Kidney capillary endothelial cell (primary cell): ENCODE results near the gene LNX1.

ENCODE experiments used
- DNase-seq: peaks from one replicate; pipeline ENCODE4 v3.0.0-alpha.2; 2018; ENCODE audit warnings: low spot score

LNX1 gene

DNA sequence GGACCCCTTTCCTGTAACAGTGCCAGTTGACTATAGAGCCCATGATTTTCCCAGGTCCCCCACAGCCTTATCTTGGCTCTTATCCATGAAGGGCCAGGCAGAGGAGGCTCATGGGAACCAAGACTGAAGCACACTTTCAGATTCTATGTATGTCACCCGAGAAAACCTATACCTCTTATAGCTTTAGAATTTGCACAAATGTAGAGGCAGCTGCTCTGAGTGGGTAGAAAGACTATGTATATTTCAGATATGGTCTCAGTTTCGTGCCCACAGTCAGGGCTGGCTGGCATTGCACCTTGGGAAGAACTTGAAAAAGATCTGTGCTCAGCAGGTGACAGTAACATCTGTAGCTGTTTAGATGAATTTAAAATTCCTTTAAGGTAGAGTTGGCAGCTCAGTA is 8.3 kb upstream of the LNX1 start:
- DNase-seq = no peak

DNA sequence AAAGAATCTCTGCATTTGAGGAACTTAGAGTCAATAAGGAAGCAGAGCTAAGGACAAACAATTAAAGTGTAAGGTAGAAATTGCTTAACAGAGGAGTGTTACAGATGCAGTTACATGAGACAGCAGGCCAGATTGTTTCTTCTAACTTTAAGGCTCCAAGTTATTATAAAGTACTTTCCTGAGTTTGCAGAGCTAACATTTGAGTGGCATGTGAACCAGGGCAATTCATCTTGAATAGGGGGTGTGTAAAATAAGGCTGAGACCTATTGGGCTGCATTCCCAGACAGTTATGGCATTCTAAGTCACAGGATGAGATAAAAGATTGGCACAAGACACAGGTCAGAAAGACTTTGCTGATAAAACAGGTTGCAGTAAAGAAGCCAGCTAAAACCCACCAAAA is 7.6 kb upstream of the LNX1 start:
- no peak for DNase-seq

DNA sequence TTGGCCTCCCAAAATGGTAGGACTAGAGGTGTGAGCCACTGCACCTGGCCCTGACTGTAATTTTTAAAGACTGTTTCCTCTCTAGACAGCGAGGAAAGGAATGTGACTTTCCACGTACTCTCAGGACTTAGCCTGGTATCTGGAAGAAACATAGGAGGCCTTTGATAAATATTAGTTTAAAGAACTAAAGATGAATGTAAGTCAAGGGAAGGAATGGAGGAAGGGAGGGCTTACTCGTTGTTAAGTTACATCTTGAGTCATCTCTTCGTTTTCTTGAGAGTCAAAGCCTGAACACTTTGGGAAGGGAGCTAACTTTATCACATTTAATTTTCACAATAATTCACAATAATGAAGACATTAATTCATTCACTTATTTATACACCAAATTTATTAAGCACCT is 7.2 kb upstream of the LNX1 start:
- no peak for DNase-seq

DNA sequence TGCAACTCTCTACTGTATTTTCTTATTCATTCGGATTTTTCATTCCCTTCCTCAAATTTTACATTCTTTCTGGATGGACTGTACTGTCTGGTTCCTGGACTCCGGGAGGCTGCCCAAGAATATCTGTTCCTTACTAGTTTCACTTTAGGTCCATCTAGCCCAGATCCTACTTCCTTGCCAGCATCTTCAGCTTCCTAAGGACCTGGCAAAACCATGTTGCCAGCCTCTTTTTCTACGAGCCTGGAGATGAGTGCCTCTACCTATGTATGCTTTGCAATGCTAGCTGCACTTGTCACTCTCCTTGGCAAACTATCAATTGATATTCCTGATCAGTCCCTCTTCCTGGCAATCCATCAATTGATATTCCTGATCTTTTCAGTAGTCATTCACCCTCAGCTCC is 5.6 kb upstream of the LNX1 start:
- no peak for DNase-seq

DNA sequence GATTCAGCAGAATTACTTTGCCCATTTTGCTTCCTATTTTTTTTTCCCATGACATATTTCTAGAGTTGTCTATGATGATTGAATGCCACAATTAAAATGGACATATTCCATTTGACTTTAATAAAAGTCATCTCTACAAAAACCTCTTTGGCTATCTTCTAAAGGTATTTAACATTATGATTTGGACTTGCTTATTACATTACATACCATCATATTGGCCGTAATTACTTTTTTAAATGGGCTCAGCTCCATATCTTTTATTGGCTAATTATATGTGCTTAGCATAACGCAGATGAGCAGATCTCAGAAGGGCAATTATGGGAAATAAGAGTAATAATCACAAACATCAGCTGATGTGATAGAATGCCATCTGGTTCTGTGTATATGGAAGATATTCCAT is 4.5 kb upstream of the LNX1 start:
- DNase-seq = no peak

DNA sequence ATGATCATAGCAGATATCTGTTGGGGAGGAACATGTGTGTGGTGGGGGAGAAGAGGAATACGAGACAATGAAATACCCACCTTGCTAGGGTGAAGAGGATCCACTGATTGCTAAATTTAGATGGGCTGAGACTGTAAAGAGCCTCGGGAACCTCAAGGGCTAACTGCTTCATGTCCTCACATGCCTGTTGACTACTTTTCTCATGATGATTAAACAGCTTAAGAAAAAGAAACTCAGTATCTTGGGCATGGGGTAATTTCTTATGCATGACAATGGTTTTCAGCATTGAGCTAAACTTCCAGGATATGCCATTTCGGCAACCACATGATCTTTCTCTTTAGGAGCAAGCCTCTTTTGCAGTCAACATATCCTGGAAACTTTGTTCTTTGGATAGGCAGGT is 3.9 kb upstream of the LNX1 start:
- no peak for DNase-seq

DNA sequence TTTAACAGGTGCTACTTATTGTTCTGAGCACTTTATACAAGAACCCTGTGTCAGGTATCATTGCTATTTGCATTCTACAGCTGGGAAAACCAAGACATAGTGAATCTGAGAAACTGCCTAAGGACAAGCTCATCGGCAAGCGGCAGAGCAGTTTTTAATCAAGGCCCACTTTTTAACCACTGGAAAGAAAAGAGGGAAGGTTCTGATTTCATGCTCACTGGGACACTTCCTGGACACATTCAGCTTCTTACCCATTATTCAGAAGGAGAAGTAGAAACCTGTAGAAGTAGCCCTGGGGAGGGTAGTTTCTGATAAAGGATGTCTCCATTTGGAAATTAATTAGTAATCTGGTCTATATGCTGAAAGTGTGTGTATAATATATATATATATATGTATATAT is 2.5 kb upstream of the LNX1 start:
- no peak for DNase-seq

DNA sequence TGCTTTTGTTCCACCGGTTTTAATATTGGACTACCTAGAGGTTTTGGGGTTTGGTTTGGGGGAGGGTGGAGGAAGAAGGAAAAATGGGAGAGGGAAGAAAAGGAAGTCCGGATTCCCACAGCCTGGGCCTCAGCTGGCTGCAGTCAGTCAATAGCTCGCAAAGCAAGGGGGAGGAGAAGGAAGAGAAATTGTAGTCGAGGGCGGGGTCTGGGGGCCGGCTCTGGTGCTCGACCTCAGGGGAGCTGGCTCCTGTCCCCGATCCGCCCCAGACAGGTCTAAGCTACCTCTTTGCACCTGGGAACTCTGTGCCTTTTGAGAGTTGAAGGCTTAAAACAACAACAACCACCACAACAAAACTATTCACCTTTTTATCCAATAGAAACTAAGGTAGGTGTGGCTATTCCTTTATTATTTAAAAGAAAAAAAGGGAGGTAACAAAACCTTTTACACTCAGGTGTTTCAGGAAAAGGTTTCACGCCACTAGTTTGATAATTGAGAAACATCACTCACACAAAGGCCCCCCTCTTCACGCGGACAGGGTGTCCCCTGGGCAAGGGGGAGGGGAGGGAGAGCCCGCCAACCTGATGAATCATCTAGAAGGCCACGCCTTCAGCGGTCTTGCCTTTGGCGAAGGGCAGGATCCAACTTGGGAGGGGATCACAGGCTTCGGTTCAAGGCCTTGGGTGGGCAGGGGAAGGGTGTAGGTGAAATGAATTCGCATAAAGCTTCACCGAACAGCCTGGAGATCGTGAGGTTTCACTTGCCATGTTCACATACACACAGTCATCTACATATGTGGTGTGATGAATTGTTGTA is 1.6 kb upstream of the LNX1 start:
- no peak for DNase-seq

DNA sequence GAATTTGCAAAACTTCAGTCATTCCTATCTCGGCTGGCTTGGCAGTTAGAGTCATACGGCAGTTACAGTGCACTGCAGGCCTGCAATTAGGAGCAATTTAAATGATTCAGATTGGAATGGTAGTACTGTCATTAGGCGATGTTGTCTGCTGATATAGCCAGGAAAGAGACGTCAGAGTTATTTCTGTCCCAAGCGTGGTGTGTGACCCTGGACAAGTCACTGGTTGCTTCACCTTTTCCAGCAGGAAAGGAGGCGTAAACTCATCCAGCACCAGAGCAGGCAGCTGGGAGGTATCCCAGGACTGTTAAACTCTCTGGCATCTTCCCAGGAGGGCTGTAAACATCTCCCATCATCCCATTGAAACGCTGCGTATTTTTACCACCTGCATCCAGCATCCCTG is 836 bp upstream of the LNX1 start:
- no peak for DNase-seq

DNA sequence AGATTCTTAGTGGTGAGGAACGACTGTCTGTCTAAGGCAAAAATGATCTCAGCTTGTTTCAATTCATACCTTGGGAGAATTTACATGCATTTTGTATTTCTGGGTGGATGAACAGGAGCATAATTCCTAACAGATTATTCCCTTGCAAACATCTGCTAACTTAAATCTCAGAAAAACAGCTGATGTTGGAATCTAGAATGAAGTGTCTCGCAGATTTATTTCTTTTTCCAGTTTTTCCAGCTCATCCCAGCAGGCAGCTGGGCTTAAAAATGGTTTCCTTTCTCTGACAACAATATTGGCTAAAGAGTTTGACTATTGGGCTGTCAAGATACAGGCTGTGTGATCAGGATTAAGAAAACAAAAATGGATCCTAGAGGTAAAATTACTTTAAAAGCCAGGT is 1.1 kb downstream of the LNX1 start:
- DNase-seq = no peak

DNA sequence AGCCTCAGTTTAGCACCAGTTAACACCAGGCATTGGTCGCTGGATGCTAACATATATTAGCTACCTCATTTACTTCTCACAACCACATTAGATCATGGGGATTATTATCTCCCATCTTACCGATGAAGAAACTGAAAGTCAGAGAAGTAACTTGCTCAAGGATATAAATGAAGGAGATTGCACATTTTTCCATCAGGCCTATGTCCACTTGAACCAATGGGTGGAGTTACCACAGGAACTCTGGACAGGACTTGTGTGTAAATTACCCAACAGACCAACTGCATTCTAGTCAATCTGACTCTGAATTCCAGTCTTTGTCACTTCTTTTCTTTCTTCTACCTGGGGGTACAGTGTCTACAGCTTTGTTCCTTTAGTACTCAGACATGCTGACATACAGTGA is 1.8 kb downstream of the LNX1 start:
- DNase-seq = no peak

DNA sequence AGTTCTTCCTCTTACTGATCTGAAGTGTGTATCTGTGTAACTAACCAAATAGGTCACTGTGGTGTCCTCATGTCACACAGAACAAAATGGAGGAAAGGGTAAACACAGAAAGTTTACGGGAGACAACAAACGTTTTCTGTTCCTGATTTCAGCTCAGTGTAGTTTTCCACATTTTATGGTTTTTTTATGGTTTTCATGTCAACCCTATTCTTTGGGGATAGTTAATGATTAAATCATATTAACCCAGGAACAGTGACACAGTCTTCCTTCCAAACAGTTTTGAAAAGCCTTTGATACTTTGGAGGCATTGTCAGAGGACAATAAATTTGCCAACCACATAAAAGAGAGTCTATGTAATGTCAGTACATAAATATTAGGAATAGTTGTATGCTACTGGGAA is 4.2 kb downstream of the LNX1 start:
- DNase-seq = no peak

DNA sequence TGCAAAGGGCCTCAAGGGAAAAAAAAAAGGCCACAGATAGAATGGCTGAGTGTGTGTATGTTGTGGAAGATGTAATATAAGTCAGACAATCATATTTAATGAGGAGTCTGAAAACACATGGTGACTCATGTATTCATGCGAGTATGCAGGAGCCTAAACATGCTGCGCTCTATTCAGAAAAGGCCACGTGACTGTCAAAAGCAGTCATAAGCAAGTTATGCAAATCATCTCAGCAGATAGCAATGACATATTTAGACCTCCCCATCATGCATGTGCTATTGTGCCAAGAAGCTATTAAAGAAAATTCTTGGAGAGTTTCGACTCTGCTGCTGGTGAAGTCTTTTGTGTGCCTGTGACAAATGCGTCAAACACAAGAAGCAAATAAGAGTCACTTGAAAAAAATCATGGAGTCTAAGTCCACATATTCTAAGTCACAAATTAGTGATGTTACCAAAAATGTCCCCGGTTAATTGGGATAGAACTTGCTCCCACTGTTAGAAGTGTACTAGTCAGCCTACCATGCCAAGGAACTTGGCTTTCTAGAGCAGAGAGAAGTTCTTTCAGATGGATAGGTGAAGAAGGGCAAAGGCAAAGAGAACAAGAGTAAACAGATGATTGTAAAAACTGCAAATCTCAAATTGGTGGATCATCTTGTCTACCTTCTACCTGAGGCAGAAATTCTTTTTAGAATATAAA is 5.0 kb downstream of the LNX1 start:
- no peak for DNase-seq

DNA sequence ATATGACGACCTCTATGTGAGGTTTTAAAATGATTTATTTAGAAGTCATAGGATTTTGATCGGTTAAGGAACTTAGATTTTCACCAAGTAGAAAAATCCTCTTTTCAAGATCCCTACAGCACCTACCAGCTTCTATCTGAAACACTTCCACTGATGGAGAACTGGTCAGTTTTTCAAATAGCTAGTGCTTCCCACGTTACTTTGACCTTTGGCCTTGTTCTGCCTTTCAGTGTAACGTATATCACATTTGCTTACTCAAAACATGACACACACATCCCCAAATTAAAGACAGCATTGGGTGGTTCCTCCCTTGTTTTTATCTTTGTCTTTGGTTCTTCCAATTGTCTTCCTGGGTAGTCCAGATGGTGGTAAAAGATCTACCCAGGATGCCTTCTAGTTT is 6.6 kb downstream of the LNX1 start:
- no peak for DNase-seq

DNA sequence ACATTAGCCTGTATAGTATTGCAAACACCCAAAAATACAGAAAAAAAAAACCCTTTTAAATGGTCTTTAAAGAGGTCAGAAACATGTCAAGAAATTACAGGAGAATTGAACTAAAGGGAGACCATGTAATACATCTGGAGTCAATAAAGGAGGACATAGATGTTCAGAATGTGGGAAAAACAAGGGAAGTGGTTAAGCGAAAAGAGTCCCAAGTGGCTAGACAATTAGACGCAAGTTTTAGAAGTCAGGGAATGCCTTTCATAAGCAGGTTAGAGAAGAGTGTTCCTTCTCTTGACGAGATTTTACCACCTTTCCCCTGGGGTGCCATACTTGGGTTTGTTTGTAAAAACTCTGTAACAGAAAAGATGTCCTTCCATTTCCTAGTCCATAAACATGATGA is 7.8 kb downstream of the LNX1 start:
- DNase-seq = no peak

DNA sequence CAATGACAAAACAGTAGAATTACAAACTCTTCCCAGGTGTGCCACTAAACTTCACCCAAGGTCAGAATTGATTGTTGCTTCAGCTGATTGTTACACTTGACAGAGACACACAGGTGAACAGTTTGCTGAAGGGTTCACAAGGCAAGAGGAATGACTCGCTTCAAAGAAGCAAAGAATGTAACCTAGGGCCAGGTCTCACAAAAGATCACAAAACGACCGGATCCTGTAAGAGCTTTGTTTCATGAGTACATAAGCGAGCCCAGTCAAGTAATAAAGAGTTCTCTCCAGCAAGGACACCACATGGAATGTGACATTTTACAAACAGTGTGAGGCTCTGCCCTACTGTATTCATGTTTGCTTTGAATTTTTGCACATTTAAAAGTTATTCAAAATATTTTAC is 9.1 kb downstream of the LNX1 start:
- no peak for DNase-seq

DNA sequence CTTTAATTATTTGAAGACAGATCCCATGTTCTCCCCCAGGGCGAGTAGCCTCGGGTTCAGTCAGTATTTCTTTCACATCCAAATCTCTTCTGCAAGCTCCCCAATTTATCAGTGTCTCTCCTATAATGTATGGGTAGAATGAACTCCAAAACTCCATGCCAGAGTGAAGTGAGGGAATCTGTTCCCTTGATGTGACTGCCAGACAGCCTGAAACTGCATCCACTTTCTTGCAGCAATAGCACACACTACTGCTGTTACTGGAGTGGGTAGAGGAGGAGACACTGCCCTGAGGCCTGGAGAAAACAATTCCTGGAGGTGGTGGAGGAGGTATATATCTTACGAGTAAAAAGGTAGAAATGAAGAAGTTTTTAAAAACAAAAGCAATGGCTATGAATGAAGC is 11.0 kb downstream of the LNX1 start:
- DNase-seq = no peak

DNA sequence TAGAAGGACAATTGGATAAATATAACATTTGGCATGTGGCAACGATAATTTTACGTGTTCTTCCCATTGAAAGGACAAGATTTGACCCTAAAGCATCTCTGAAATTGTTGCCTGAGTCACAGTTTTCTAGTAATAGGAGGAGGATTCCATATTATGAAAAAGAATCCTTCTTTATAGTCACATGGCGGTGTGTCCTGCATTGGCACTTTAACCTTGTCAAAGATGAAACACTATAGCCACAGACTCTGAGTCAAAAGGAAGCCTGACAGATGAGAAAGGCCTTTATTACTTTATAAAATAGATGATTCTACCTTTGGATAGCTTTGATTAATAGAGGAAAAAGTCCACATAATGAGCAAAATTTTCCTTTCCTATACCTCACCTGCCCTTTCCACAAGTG is 11.5 kb downstream of the LNX1 start:
- DNase-seq = no peak

DNA sequence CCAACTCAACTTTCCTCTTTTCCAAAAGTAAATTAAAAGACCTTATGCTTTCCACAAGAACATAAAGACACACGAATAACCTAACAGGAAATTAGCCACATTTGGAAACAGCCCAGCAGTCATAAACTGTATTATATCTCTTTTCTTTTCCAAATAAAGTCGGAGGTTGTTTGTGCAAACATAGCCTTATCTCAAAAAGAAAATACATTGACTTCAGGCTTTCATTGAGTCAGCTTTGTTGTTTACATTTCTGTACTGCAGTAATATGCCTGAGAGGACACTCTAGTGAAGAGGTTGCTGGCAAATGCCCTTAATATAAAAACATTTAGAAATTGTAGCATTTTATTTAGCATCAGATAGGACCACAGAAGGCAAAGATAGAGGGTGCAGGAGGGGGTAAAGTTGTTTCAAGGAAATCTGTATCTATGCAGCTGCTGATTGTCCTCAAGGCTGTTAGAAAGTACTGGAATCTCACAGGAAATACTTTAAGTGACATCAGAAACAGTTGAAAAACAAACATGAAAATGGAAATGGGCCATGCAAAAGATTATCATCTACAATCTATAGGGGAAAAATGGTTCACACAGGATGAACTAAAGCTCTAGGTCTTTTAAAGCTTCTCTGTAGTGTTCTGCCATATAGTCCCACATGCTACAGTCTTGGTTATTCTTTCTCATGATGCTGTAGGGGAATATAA is 14.5 kb downstream of the LNX1 start:
- no peak for DNase-seq

DNA sequence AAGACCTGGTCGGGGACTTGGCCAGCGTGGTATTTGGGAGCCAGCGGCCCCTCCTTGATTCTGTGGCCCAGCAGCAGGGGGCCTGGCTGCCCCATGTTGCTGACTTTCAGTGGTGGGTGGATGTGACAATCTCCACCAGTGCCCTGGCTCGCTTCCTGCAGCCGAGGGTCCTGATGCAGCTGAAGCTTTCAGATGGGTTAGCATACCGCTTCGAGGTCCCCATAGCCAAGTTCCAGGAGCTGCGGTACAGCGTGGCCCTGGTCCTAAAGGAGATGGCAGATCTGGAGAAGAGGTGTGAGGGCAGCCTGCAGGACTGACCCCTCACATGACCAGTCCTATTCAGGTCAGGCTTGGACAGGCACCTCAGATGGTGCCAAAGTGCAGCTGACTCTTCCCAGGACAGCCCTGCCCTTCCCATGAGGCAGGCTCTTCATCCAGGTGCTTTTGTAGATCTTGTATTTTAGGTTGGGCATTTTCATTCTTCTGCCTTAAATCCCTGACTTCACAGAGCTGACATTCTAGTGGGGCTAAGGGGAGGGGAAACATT is 15.1 kb downstream of the LNX1 start:
- no peak for DNase-seq

DNA sequence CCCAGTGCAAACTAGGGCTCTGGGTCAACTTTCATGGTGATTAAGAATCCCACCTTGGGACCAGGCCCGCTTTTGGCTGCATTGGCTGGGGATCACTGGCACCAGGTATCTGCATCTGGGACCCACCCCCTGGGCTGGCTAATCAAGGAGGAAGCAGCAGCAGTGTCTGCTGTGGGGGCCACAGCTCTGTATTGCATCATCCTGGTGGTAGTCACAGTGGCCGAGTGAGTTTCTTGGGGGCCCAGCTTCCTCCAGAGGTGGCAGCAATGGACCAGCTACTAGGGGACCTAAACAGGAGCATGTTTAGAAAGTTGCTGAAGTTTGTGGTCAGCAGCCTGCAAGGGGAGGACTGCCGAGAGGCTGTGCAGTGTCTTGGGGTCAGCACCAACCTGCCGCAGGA is 15.7 kb downstream of the LNX1 start:
- DNase-seq = no peak

DNA sequence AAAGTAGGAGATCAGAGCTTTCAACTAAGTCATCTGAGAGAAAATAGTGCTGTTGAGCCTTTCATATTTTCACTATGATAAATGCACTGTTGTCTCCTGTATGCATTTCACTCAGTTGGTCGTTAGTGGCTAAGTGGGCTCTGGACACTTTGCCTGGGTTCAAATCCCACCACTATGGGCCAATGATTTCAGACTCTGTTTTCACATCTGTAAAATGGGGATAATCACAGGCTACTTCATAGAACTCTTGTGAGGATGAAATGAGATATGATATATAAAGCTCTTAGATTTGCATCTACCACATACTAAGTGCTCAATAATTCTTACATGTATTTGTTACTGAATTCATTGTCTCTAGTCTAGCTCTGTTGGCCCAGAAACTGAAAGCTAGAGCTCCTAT is 16.8 kb downstream of the LNX1 start:
- DNase-seq = no peak

DNA sequence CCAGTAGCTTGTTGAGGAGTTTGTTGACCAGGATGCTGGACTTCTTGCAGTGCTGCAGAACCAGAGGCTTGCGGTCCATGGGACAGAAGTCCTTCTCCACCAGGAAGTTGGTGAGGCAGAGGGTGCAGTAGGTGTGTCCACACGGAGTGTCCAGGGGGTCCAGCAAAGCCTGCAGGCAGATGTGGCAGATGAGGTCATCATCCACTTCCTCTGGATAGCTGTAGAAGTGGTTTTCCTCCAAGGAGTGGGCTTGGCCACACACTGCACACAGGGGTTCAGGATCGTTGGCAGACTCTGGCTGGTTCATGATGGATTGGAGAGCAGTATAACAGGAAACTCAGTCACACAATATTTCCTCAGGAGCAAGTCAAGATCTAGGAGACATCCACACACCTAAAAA is 17.6 kb downstream of the LNX1 start:
- peak; percentile 29 for DNase-seq
